HG03135 (cell line): Measurements from ENCODE around the gene SCNN1G.
"Not testable (repeated sequence)": the region's sequence is repeated elsewhere in the genome, so short reads cannot be mapped to it uniquely, and the experiment has no call there.

Experiments
- ATAC-seq: cut with Tn5 transposase; IDR thresholded peaks from one replicate; pipeline ENCODE4 v1.9.1; 2021; ENCODE audit warnings: mild to moderate bottlenecking, moderate library complexity; ENCODE audit not compliant: unreplicated experiment

Gene SCNN1G

DNA sequence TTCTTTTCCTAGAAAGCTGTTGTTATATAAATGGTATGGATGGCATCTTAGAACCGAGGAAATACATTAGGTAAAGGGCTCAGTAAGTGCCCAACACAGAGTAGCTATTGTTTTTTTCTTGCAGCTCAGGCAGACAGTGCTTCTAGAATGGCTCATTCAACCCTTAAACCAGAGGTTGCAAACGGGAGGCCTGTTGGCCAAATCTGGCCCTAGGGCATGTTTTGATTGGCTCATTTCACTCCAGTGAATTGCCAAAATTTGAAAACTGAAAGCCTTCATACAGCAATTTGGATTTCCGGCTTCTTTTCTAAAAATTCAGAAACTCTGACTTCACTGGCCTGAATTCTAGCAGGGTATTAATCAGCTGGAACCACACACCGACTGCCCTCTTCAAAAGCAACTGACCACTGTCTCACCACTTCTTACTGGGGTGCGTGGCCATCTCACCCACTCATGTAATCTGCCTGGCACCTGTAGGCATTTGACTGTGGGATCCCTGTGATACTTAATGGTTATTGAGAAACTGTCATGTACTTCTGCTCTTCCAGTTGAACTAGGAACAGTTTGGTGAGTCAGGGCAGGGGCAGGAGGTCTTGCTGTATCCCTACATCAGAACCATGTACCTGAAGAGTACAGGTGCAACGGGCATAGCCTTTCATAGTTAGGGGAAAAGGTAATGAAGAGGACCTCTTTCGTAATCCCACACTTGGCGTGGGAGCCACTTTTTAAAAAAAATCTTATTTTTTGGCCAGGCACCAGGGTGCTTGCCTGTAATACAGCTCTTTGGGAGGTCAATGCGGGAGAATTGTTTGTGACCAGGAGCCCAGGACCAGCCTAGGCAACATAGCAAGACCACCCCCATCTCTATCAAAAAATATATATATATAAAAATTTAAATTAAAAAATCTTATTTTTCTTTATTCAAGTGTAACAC lies 66.0 kb downstream of the SCNN1G start:
- ATAC-seq, result no peak

DNA sequence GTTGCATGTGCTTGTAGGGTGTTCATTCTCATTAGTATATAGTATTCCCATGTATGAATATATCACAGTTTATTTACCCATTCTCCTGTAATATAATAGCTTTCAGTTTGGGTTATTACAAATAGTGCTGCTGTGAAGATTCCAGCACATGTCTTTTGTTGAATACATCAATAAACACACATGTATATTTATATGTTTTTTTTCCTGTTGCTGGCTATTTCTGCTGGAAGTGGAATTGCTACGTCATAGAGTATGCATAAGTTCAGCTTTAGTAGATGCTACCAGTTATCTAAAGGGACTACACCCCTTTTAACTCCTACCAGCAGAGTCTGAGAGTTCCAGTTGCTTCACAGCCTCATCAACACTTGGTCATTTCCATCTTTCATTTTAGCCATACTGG lies 67.3 kb downstream of the SCNN1G start:
- ATAC-seq, result no peak

DNA sequence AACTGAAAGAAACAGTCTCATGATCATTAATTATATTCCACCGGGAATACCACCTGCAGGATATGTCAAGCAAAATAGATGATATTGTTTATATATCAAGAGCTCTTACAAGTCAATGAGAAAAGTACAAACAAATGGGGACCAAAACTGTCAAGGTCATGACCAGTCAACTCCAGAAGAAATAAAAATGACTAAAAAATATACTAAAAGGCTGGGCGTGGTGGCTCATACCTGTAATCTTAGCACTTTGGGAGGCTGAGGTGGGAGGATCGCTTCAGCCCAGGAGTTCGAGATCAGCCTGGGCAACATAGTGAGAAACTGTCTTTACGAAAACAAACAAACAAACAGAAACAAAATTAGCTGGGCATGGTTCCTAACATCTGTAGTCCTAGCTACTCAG lies 69.8 kb downstream of the SCNN1G start:
- no peak for ATAC-seq

DNA sequence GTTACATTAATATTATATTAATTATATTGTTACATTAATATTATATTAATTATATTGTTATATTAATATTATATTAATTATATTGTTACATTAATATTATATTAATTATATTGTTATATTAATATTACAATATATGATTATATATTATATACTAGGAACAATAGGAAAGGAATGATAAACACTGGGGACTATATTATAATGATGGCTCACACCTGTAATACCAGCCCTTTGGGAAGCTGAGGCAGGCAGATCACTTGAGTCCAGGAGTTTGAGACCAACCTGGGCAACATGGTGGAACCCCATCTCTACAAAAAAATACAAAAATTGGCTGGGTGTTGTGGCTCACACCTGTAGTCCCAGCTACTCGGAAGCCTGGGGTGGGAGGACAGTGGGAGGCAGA lies 71.1 kb downstream of the SCNN1G start:
- not testable (repeated sequence) for ATAC-seq

DNA sequence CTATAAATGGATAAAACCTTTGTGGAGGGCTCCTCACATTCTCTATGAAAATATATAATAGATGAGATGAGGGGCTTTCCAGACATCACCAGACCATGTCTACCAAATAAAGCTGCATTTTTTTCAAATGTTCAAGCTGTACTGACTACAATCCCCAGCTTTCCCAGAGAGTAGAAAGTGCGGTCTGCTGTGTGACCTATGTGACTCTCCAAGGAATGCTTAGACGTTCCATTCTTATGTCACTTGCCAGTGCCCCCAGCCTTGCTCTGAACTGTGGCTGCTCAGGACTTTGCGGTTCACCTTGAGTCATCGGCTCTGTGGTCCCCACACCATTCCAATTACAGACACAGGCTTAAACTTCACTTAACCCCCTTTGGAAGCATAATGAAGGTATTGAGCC lies 71.8 kb downstream of the SCNN1G start:
- ATAC-seq, result no peak

DNA sequence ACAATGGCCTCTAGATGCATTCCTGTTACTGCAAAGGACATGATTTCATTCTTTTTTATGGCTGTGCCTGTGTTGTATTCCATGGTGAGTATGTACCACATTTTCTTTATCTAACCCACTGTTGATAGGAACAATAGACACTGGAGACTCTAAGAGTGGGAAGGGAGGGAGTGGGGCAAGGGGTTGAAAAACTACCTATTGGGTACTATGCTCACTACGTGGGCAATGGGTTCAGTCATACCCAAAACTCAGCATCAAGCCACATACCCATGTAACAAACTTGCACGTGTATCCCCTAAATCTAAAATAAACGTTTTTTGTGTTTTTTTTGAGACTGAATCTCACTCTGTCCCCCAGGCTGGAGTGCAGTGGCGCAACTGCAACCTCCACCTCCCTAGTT lies 72.5 kb downstream of the SCNN1G start:
- ATAC-seq, result no peak

DNA sequence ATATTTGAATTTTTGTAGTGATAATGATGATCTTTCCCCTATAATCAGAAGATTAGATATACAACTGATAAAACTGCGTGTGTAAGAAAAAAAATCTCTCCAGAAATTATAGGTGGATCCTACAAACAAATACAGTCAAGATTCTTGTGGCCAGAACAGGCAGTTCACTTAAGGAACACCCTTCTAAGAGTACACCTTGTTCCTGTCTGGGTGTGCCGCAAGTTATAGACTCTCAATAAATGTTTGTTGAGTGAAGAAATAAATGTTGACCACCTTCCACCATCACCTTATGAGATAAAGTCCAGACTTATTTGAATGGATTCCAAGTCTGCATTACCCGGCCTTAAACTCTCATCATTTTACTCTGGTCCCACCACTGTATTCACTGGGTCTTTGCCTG lies 73.9 kb downstream of the SCNN1G start:
- ATAC-seq, result no peak

DNA sequence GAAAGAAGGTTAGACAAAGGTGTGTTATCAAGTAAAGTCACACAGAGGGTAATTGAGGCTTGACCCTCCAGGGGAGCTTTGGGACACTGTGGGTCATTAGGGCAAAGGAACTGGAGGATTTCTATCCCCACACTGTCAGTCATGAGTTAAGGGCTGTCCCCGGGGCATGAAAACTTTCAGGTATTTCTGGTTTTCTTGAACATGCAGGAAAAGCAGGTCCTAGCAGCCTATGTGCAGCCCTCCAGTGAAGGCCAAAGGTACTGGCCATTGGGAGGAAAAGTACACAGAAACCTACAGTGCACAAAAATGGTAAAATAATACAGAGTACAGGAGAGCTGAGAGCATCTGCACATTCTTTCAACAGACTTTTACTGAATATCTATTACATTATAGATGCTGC lies 75.1 kb downstream of the SCNN1G start:
- no peak for ATAC-seq

DNA sequence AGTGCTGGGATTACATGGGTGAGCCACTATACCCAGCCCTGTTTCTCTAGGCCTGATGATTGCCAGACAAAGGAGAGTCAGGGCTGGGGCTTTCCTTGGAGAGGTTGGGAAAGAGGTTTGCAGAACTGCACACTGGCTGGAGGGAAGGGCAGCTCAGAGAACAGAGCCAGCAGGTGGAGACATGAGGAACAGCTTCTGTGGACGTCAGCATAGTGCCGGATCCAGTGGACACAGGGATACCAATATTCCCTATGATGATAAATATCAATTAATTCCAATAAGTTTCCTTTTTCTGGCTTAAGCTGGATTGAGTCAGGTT lies 76.3 kb downstream of the SCNN1G start:
- ATAC-seq, result no peak
